Measurements from ENCODE around the gene PPP2R2B. TPM values are rescaled to one million over a fixed set of nuclear protein-coding genes. Genes with fewer than 3 reads are reported as not detected.

Gene PPP2R2B
- total and polyA plus RNA-seq, 3 donors from 2014 or later: 9.8 to 36.6 (median 32.0) TPM

- no peaks in the 10 kb centered on the region for H3K27me3 ChIP-seq
- no peak overlapping the region for H3K27ac ChIP-seq
- DNase-seq: no peak
- intact Hi-C loops (cut with DNase I; ENCODE audit: low total_unique reads): no loop called here
- WGBS, 2 donors: 70 to 73% methylated on average over 7 of the region's 7 CpGs
- no peaks in the 10 kb centered on the region for H3K36me3 ChIP-seq (ENCODE audit: low read depth, missing control alignments)
- no peaks in the 10 kb centered on the region for H3K9me3 ChIP-seq
- H3K4me1 ChIP-seq: peaks cover 3% of the 10 kb centered on the region
- TF ChIP-seq POLR2A (IDR thresholded peaks at IDR 0.05) (no peak), CTCF (IDR thresholded peaks at IDR 0.05) (no peak)
- no peak overlapping the region for H3K4me3 ChIP-seq
These were observed 2.4 kb upstream of the PPP2R2B start for GRCh38 chr5:146880966-146881365.

DNA sequence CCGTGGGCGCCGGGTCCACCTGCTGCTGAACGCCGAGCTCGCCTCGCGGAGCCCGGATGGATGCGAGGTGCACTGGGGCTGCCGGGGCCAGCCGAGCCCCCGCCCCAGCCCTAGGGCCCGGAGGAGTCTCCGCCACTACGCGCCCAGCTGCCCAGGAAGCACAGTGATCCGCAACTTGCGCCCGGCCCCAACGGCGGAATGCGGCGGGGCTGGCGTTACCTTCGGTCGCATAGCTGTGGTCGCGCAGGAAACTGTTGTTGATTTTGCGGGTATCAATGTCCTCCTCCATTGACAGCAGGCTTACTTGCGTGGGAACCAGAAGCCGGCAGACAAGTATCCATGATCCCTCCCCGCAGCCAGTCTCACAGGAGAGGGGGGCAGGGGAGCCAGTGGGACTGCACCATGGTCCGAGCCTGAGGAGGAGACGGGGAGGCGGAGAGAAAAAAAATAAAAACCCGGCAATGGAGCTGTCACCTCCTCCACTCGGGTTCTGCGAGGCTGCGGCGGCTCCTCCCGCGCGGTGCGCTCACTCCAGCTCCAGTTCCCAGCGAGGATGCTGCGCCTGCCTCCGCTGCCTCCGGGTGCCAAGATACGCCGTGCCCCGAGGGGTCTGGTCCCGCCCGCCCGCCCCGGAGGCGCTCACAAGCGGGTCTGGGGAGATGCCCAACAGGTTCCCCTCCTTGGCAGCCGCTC lies 628 bp downstream of the PPP2R2B start:
- Histone ChIP-seq H3K36me3 (ENCODE audit: low read depth, missing control alignments) (no peaks in the 10 kb centered on the region), H3K4me1 (peaks cover 3% of the 10 kb centered on the region), H3K27ac (no peak overlapping the region), H3K27me3 (no peaks in the 10 kb centered on the region), H3K9me3 (no peaks in the 10 kb centered on the region), H3K4me3 (peak overlapping the region; percentile 42 to 60)
- DNase-seq: no peak
- intact Hi-C loops (cut with DNase I; ENCODE audit: low total_unique reads): no loop called here
- TF ChIP-seq POLR2A (IDR thresholded peaks at IDR 0.05) (no peak), CTCF (IDR thresholded peaks at IDR 0.05) (no peak)
- WGBS, 2 donors: 1% methylated on average over 22 to 39 of the region's 59 CpGs

DNA sequence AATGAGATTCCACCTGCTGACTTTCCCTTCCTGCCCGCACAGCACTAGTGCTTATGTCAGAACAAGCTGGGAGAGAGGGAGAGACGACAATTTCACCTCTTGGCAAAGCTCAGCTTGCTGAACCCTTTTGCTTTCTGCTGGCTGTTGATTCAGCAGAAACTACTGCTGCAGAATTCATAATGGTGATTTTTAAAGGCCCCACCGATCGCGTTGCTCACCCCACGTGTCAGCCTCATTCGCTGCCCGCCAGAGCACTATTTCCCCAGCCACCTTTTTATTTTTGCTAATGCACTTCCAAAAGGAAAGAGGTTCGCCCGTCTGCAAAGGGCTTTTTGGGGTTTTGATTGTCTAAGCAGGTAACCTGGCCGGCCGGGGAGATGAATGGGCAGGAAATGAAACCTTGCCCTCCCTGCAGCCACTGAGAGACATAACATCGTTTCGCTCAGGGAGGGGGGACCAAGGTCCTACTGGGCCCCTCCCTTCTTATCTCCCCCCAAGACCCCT lies 1.3 kb downstream of the PPP2R2B start:
- WGBS, 2 donors: 6 to 7% methylated on average over 14 of the region's 14 CpGs
- H3K36me3 ChIP-seq (ENCODE audit: low read depth, missing control alignments): no peaks in the 10 kb centered on the region
- no peaks in the 10 kb centered on the region for H3K9me3 ChIP-seq
- peak overlapping the region; percentile 42 to 60 for H3K4me3 ChIP-seq
- no peak overlapping the region for H3K27ac ChIP-seq
- no peak for DNase-seq
- no peak for TF ChIP-seq CTCF (IDR thresholded peaks at IDR 0.05)
- no peak for TF ChIP-seq POLR2A (IDR thresholded peaks at IDR 0.05)
- no peaks in the 10 kb centered on the region for H3K27me3 ChIP-seq
- intact Hi-C loops (cut with DNase I; ENCODE audit: low total_unique reads): no loop called here
- peaks cover 3% of the 10 kb centered on the region for H3K4me1 ChIP-seq

- Histone ChIP-seq H3K27ac (no peak overlapping the region), H3K4me3 (no peak overlapping the region), H3K36me3 (ENCODE audit: low read depth, missing control alignments) (no peaks in the 10 kb centered on the region), H3K9me3 (no peaks in the 10 kb centered on the region), H3K4me1 (peaks cover 3% of the 10 kb centered on the region), H3K27me3 (no peaks in the 10 kb centered on the region)
- no peak for DNase-seq
- intact Hi-C loops (cut with DNase I; ENCODE audit: low total_unique reads): no loop called here
- WGBS, 2 donors: 92% methylated on average over 7 of the region's 7 CpGs
- no peak for TF ChIP-seq CTCF (IDR thresholded peaks at IDR 0.05)
- TF ChIP-seq POLR2A (IDR thresholded peaks at IDR 0.05): no peak
These were observed 5.2 kb downstream of the PPP2R2B start for GRCh38 chr5:146873186-146873917.

All from testis (tissue), 3 donors.